B cell (primary cell): ENCODE data around the gene RAD21L1. TPM values are rescaled to one million over a fixed set of nuclear protein-coding genes. Genes with fewer than 3 reads are reported as not detected.

ENCODE experiments used
- ATAC-seq: fragments of 200-7000 bp; cut with Tn5 transposase; one replicate; pipeline ENCODE4 v1.10.0; 2021; ENCODE audit warnings: low read depth, mild to moderate bottlenecking, moderate number of reproducible peaks, moderate library complexity
- CTCF ChIA-PET: fragments of 350-600 bp; sonication (Branson Sonifier 250); formaldehyde crosslinking; loops from one replicate; lab custom pipeline; 2021; ENCODE audit warnings: antibody characterized with exemption, inconsistent platforms; lab: Charles Lee
- POLR2A ChIA-PET: fragments of 350-600 bp; sonication (Branson Sonifier 250); formaldehyde crosslinking; loops from one replicate; lab custom pipeline; 2021; ENCODE audit warnings: antibody characterized with exemption; lab: Charles Lee
- DNase-seq: peaks from one replicate; pipeline ENCODE4 v3.0.0; 2013
- H2AFZ ChIP-seq: 2 replicates; pipeline ENCODE4 v1.6.1; 2012; ENCODE audit warnings: mild to moderate bottlenecking, low read depth, low read length; ENCODE audit not compliant: insufficient read depth, poor library complexity, severe bottlenecking
- H3K27ac ChIP-seq, 2 donors: 1 replicate in 1 of 2; 2 replicates in 1 of 2; pipeline ENCODE4 v1.5.1; 2012 to 2013; ENCODE audit warnings: low read length in 2 of 2, mild to moderate bottlenecking in 2 of 2, moderate library complexity in 1 of 2
- H3K27me3 ChIP-seq, 4 experiments: fragments of 200-600 bp in 1 of 4; sonication (generic) in 1 of 4; replicated peaks in 1 of 4; 1 replicate in 2 of 4; 2 replicates in 2 of 4; pipeline versions ENCODE4 v1.6.1 to v1.7.0; 2013 to 2016; ENCODE audit warnings: low read length in 3 of 4, mild to moderate bottlenecking in 2 of 4, mixed read lengths in 1 of 4, moderate library complexity in 1 of 4; ENCODE audit not compliant: insufficient read depth in 4 of 4, control insufficient read depth in 3 of 4; ENCODE audit errors: control extremely low read depth in 1 of 4
- H3K36me3 ChIP-seq, 2 experiments: replicated peaks in 1 of 2; 1 replicate in 1 of 2; 2 replicates in 1 of 2; pipeline versions ENCODE4 v1.6.1 to v1.7.1; 2013; ENCODE audit warnings: low read length in 1 of 2; ENCODE audit not compliant: insufficient read depth in 2 of 2, control insufficient read depth in 1 of 2; ENCODE audit errors: control extremely low read depth in 1 of 2, extremely low read depth in 1 of 2
- H3K4me1 ChIP-seq, 2 donors: fragments of 200-600 bp in 1 of 2; sonication (generic) in 1 of 2; 1 replicate in 1 of 2; 2 replicates in 1 of 2; pipeline versions ENCODE4 v1.5.1 to v1.6.1; 2013 to 2017; ENCODE audit warnings: low read length in 2 of 2; ENCODE audit not compliant: control insufficient read depth in 2 of 2, insufficient read depth in 2 of 2
- H3K4me2 ChIP-seq: replicated peaks from 2 replicates; pipeline ENCODE3; 2012; ENCODE audit warnings: mild to moderate bottlenecking, low read depth, low read length; ENCODE audit not compliant: poor library complexity, severe bottlenecking
- H3K4me3 ChIP-seq, 5 experiments: fragments of 200-600 bp in 1 of 5; sonication (generic) in 1 of 5; 1 replicate in 3 of 5; 2 replicates in 2 of 5; pipeline versions ENCODE4 v1.5.1 to v1.7.0; 2011 to 2016; ENCODE audit warnings: low read length in 4 of 5, mild to moderate bottlenecking in 4 of 5, low read depth in 2 of 5, control low read depth in 1 of 5, moderate library complexity in 1 of 5; ENCODE audit not compliant: insufficient read depth in 1 of 5; ENCODE audit errors: control extremely low read depth in 1 of 5, extremely low read depth in 1 of 5
- H3K79me2 ChIP-seq: fragments of 200-600 bp; sonication (generic); one replicate; pipeline ENCODE4 v1.6.0; 2016; ENCODE audit warnings: low read length; ENCODE audit not compliant: control insufficient read depth, insufficient read depth
- H3K9ac ChIP-seq: fragments of 200-600 bp; sonication (generic); 2 replicates; pipeline ENCODE4 v1.6.1; 2017; ENCODE audit warnings: mild to moderate bottlenecking, low read length, moderate library complexity
- H3K9me3 ChIP-seq, 3 donors: one replicate each; pipeline versions ENCODE4 v1.6.1 to v1.7.1; 2013; ENCODE audit warnings: low read length in 2 of 3; ENCODE audit not compliant: control insufficient read depth in 2 of 3, insufficient read depth in 1 of 3; ENCODE audit errors: control extremely low read depth in 1 of 3
- H4K20me1 ChIP-seq: 2 replicates; pipeline ENCODE4 v1.6.0; 2012; ENCODE audit warnings: mild to moderate bottlenecking, low read length; ENCODE audit not compliant: insufficient read depth, control insufficient read depth, poor library complexity, severe bottlenecking
- H3K27ac Mint-ChIP-seq: one replicate; pipeline ENCODE4 v1.8.0; 2021; ENCODE audit warnings: mixed read lengths
- H3K27me3 Mint-ChIP-seq: one replicate; pipeline ENCODE4 v1.8.0; 2021; ENCODE audit warnings: mixed read lengths
- H3K4me1 Mint-ChIP-seq: one replicate; pipeline ENCODE4 v1.8.0; 2021; ENCODE audit warnings: mixed read lengths
- H3K4me3 Mint-ChIP-seq: one replicate; pipeline ENCODE4 v1.8.0; 2021; ENCODE audit warnings: mixed read lengths
- H3K9me3 Mint-ChIP-seq: one replicate; pipeline ENCODE4 v1.8.0; 2022; ENCODE audit warnings: mixed read lengths; ENCODE audit not compliant: insufficient read depth
- CTCF ChIP-seq: fragments of 200-600 bp; IDR thresholded peaks from one replicate; pipeline ENCODE4 v1.8.0; 2022; ENCODE audit warnings: antibody characterized with exemption, mild to moderate bottlenecking
- EZH2 ChIP-seq: IDR thresholded peaks from 2 replicates; pipeline ENCODE4 v1.6.1; 2012; ENCODE audit warnings: borderline replicate concordance, low read depth, mild to moderate bottlenecking, moderate library complexity, low read length; ENCODE audit not compliant: insufficient read depth, poor library complexity, severe bottlenecking
- WGBS: methylation state at CpG from one replicate; pipeline ENCODE4 v1.1.5; 2013; ENCODE audit warnings: missing lambda C conversion rate; ENCODE audit not compliant: insufficient coverage; 5-methylcytosine and 5-hydroxymethylcytosine counted together
- intact Hi-C: fragments of 100-400 bp; cut with micrococcal nuclease; formaldehyde crosslinking; loops from one replicate; pipeline ENCODE4 v1.10.0; 2022
- polyA plus RNA-seq: library from polyadenylated mRNA; depleted of rRNA; stranded (reverse); fragments of >200 nt; gene quantifications from 2 replicates; pipeline ENCODE4 v1.2.3, GENCODE V29; 2012
- total RNA-seq, 2 donors: library from RNA; stranded (reverse); fragments of 120-200 nt in 1 of 2; gene quantifications; 1 replicate in 1 of 2; 2 replicates in 1 of 2; pipeline versions ENCODE4 v1.2.3 to v1.2.4, GENCODE V29; 2013 to 2022

Gene RAD21L1
- total and polyA plus RNA-seq, 2 donors (not counting 1 experiment from before 2014, with no cell fraction given): not detected

- H3K9ac ChIP-seq: no peak overlapping the region
- H3K27ac ChIP-seq: no peak overlapping the region
- peaks cover 3% of the 10 kb centered on the region for H3K4me1 Mint-ChIP-seq
- H3K27me3 ChIP-seq: no peaks in the 10 kb centered on the region
- no peaks in the 10 kb centered on the region for H4K20me1 ChIP-seq
- ATAC-seq: no peak
- no peaks in the 10 kb centered on the region for H3K79me2 ChIP-seq
- H3K4me3 Mint-ChIP-seq: no peak overlapping the region
- no peaks in the 10 kb centered on the region for H3K9me3 ChIP-seq
- no peaks in the 10 kb centered on the region for H3K36me3 ChIP-seq
- TF ChIP-seq CTCF: no peak
- no peaks in the 10 kb centered on the region for H3K9me3 Mint-ChIP-seq
- intact Hi-C loops: no loop called here
- no peak for DNase-seq
- POLR2A ChIA-PET: no interaction called here
- no peak overlapping the region for H3K27ac Mint-ChIP-seq
- no peaks in the 10 kb centered on the region for H3K4me1 ChIP-seq
- H3K27me3 Mint-ChIP-seq: no peaks in the 10 kb centered on the region
- CTCF ChIA-PET: no interaction called here
- no peak overlapping the region for H2AFZ ChIP-seq
- H3K4me2 ChIP-seq: no peak overlapping the region
- no peak overlapping the region for H3K4me3 ChIP-seq
- WGBS: 95% methylated on average over 7 of the region's 8 CpGs
Measured at GRCh38 chr20:1277529-1278322, 51.9 kb downstream of the RAD21L1 start.

- Mint-ChIP-seq H3K9me3 (no peaks in the 10 kb centered on the region), H3K4me3 (no peak overlapping the region), H3K27ac (no peak overlapping the region), H3K27me3 (no peaks in the 10 kb centered on the region), H3K4me1 (peaks cover 3% of the 10 kb centered on the region)
- Histone ChIP-seq H3K27me3 (no peaks in the 10 kb centered on the region), H3K9me3 (no peaks in the 10 kb centered on the region), H3K36me3 (no peaks in the 10 kb centered on the region), H4K20me1 (no peaks in the 10 kb centered on the region), H3K9ac (no peak overlapping the region), H3K79me2 (no peaks in the 10 kb centered on the region), H3K4me3 (no peak overlapping the region), H3K27ac (no peak overlapping the region), H3K4me1 (no peaks in the 10 kb centered on the region), H2AFZ (no peak overlapping the region), H3K4me2 (no peak overlapping the region)
- TF ChIP-seq EZH2 (no peak), CTCF (no peak)
- POLR2A ChIA-PET: no interaction called here
- no CpG with 5 or more reads among the region's 4 CpGs for whole genome bisulfite sequencing
- no peak for DNase-seq
- intact Hi-C loops: no loop called here
- no peak for ATAC-seq
- CTCF ChIA-PET: no interaction called here
Measured at GRCh38 chr20:1278993-1279392, 53.1 kb downstream of the RAD21L1 start.
